Stomach (tissue), 9 donors: ENCODE measurements around the gene TNFRSF11A. TPM values are rescaled to one million over a fixed set of nuclear protein-coding genes. Genes with fewer than 3 reads are reported as not detected.

Source experiments
- DNase-seq, 2 donors: peaks; one replicate each; pipeline versions ENCODE4 v3.0.0 to v3.0.0-alpha.2; 2013 to 2019
- H3K27ac ChIP-seq, 5 donors: fragments of 200-600 bp in 4 of 5; sonication (generic) in 4 of 5; one replicate each; pipeline ENCODE4 v1.5.1; 2013 to 2019; ENCODE audit warnings: mild to moderate bottlenecking in 1 of 5, moderate library complexity in 1 of 5
- H3K27me3 ChIP-seq, 3 donors: fragments of 200-600 bp; sonication (generic); one replicate each; pipeline ENCODE4 v1.5.1; 2017 to 2019; ENCODE audit warnings: mixed run types in 1 of 3
- H3K36me3 ChIP-seq, 4 donors: fragments of 200-600 bp; sonication (generic); 1 replicate in 3 of 4; 2 replicates in 1 of 4; pipeline ENCODE4 v1.5.1; 2016 to 2019
- H3K4me1 ChIP-seq, 4 donors: fragments of 200-600 bp; sonication (generic); one replicate each; pipeline ENCODE4 v1.5.1; 2016 to 2019
- H3K4me3 ChIP-seq, 4 donors: fragments of 200-600 bp; sonication (generic) in 3 of 4; one replicate each; pipeline ENCODE4 v1.5.1; 2016 to 2019; ENCODE audit warnings: mild to moderate bottlenecking in 1 of 4
- H3K9me3 ChIP-seq, 4 donors: fragments of 200-600 bp; sonication (generic); one replicate each; pipeline ENCODE4 v1.5.1; 2016 to 2019
- EP300 ChIP-seq: sonication (generic); formaldehyde crosslinking; IDR thresholded peaks from one replicate; pipeline ENCODE4 v1.6.1; 2017; ENCODE audit warnings: antibody characterized with exemption
- POLR2A ChIP-seq, 4 donors: fragments of 450-650 bp; IDR thresholded peaks; one replicate each; pipeline ENCODE4 v1.6.1; 2016; ENCODE audit warnings: antibody characterized with exemption in 4 of 4, control low read depth in 2 of 4, mild to moderate bottlenecking in 1 of 4, moderate library complexity in 1 of 4
- POLR2AphosphoS5 ChIP-seq, 3 donors: sonication (generic); formaldehyde crosslinking; IDR thresholded peaks; one replicate each; pipeline ENCODE4 v1.6.1; 2016; ENCODE audit warnings: antibody characterized with exemption in 3 of 3
- WGBS, 5 donors: extraction: QIAGEN DNeasy Blood & Tissue Kit in 3 of 5; methylation state at CpG; one replicate each; pipeline versions ENCODE4 v1.1.5 to v1.1.7; 2013 to 2018; 5-methylcytosine and 5-hydroxymethylcytosine counted together
- intact Hi-C: fragments of 100-400 bp; cut with DNase I; formaldehyde crosslinking; loops from one replicate; pipeline ENCODE4 v1.15.1; 2023; ENCODE audit warnings: low total_unique reads
- polyA plus RNA-seq, 3 donors: library from polyadenylated mRNA; stranded (reverse); fragments of 200-250 nt; gene quantifications; one replicate each; pipeline ENCODE4 v1.2.3, GENCODE V29; 2013
- total RNA-seq, 5 donors: library from RNA; depleted of rRNA; stranded (reverse); fragments of >200 nt; gene quantifications; one replicate each; pipeline versions ENCODE4 v1.1.0 to v1.2.3, GENCODE V29; 2014 to 2016
- TF ChIP-seq, protein P1 (sequence below), 7 experiments: fragments of 450-650 bp in 4 of 7; fragments of 200-600 bp in 3 of 7; sonication (generic) in 3 of 7; IDR thresholded peaks; one replicate each; pipeline ENCODE4 v1.5.1; 2016 to 2019; ENCODE audit warnings: antibody characterized with exemption in 7 of 7, control low read depth in 2 of 7, mild to moderate bottlenecking in 1 of 7
- donor health status: healthy with polysubstance abuse.
- donor health status: Bipolar disorder and iron deficiency.
- donor health status: healthy.

TNFRSF11A gene
- total and polyA plus RNA-seq, 8 donors, result 0.45 to 50.3 (median 4.7) TPM

DNA sequence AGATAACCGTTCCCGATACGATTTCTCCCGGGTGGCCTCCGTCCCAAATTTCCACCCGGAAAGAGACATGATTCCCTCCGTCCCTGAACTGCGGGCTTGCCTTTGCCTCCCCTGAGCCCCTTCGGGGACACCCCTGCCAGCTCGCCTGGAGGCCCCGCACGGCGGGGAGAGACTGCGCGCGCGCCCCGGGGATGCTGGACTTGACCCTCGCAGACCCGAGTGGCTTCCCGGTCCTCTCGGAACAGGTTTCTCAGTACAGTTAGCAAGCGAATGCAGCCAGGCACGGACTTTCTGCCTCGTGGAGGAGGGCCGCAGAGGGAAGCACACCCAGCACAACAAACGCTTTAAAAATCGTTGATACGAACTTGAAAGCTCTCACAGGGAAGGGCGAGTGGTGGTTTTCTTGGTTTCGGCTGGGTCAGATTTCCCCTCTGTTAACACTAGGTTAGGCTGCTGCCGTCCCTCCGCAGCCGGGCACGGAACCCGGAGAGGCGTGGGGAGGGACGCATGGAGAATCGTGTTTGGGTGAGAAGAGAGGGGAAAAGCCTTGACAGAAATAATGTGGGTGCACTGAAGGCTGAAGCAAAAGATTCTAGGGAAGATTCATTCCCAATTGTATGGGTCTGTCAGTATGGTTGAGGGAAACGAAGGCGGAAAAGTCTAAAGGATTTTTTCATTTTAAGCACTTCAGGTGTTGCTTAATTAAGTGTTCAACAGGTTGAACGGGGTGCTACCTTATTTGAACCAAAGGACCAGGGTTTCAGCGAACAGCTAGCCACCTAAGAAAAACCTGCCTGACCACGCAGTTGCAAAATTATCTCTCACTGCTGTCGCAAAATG lies 916 bp downstream of the TNFRSF11A start:
- H3K27me3 ChIP-seq, result peaks cover 6 to 75% (median 31%) of the 10 kb centered on the region in 3 donors
- no peak for TF ChIP-seq POLR2AphosphoS5 (IDR thresholded peaks at IDR 0.05)
- no peak for TF ChIP-seq POLR2A (IDR thresholded peaks at IDR 0.05)
- no peak for TF ChIP-seq EP300
- TF ChIP-seq, protein P1, sequence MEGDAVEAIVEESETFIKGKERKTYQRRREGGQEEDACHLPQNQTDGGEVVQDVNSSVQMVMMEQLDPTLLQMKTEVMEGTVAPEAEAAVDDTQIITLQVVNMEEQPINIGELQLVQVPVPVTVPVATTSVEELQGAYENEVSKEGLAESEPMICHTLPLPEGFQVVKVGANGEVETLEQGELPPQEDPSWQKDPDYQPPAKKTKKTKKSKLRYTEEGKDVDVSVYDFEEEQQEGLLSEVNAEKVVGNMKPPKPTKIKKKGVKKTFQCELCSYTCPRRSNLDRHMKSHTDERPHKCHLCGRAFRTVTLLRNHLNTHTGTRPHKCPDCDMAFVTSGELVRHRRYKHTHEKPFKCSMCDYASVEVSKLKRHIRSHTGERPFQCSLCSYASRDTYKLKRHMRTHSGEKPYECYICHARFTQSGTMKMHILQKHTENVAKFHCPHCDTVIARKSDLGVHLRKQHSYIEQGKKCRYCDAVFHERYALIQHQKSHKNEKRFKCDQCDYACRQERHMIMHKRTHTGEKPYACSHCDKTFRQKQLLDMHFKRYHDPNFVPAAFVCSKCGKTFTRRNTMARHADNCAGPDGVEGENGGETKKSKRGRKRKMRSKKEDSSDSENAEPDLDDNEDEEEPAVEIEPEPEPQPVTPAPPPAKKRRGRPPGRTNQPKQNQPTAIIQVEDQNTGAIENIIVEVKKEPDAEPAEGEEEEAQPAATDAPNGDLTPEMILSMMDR (IDR thresholded peaks at IDR 0.05), result no peak

DNA sequence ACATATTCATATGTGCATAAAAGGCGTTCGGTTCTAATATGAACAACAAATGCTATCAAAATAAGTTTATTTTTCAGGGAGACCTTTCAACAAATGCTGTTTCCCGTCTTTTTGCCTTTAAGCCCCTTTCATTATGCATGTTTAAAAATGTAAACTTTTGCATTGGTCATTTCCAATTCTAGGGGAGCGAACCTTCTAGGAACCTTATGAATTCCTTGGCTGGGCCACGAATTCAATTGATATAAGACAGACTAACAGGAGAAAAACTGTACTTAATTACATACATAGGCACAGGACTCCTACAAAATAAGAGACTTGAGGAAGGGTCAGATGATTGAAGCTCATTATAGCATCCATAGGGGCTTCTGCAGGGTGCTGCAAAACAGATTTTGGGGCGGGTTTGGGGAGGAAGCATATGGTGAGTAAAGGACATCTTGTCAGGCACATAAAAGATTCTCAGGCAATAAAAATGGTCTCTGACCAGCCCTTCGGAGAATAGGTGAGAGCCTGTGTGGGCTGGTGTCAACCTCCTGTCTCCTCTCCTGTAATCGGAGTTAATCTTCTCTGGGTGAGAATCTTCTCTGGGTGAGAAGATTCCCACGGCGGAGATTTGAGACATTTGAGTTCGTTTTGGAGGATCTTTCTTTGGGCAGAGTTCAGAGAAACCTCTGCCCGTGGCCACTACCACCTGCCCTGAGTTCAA lies 1.7 kb downstream of the TNFRSF11A start:
- TF ChIP-seq POLR2A (IDR thresholded peaks at IDR 0.05), result no peak
- TF ChIP-seq, protein P1 (IDR thresholded peaks at IDR 0.05), result no peak
- no peak for TF ChIP-seq POLR2AphosphoS5 (IDR thresholded peaks at IDR 0.05)
- TF ChIP-seq EP300, result no peak
- H3K4me1 ChIP-seq, result peaks cover 40 to 78% (median 58%) of the 10 kb centered on the region in 4 donors
- 48 to 65% (median 55%) methylated on average over 11 to 12 of the region's 12 CpGs for WGBS, 5 donors
- no peaks in the 10 kb centered on the region for H3K36me3 ChIP-seq
- DNase-seq, result no peak
- H3K27me3 ChIP-seq, result peaks cover 6 to 83% (median 31%) of the 10 kb centered on the region in 3 donors
- intact Hi-C loops, result no loop called here
- no peak overlapping the region for H3K27ac ChIP-seq
- H3K9me3 ChIP-seq, result no peaks in the 10 kb centered on the region
- peak overlapping the region in 2 of 4 donors; percentile 65 to 71 for H3K4me3 ChIP-seq

More for the DNA sequence above, 916 bp downstream of the TNFRSF11A start:
- Histone ChIP-seq H3K27ac (peak overlapping the region in 4 of 5 donors; percentile 16 to 63 (median 38)), H3K9me3 (no peaks in the 10 kb centered on the region), H3K36me3 (no peaks in the 10 kb centered on the region), H3K4me3 (peak overlapping the region; percentile 47 to 71 (median 60)), H3K4me1 (peaks cover 40 to 71% (median 57%) of the 10 kb centered on the region in 4 donors)
- DNase-seq, result peak in 1 of 2 donors; percentile 59
- WGBS, 5 donors, result 3 to 9% (median 3%) methylated on average over 27 to 45 of the region's 45 CpGs
- intact Hi-C loops, result no loop called here

- no peak overlapping the region for H3K27ac ChIP-seq
- intact Hi-C loops, result no loop called here
- no peak overlapping the region for H3K4me3 ChIP-seq
- peaks cover 6 to 82% (median 31%) of the 10 kb centered on the region in 3 donors for H3K27me3 ChIP-seq
- H3K9me3 ChIP-seq, result no peaks in the 10 kb centered on the region
- no peaks in the 10 kb centered on the region for H3K36me3 ChIP-seq
- H3K4me1 ChIP-seq, result peaks cover 40 to 78% (median 58%) of the 10 kb centered on the region in 4 donors
- 33 to 54% (median 48%) methylated on average over 7 of the region's 7 CpGs for WGBS, 5 donors
- no peak for TF ChIP-seq EP300
- TF ChIP-seq, protein P1 (IDR thresholded peaks at IDR 0.05), result no peak
- TF ChIP-seq POLR2A (IDR thresholded peaks at IDR 0.05), result no peak
- no peak for TF ChIP-seq POLR2AphosphoS5 (IDR thresholded peaks at IDR 0.05)
- peak in 1 of 2 donors; percentile 25 for DNase-seq
Observed at GRCh38 chr18:62327977-62328376, 2.9 kb downstream of the TNFRSF11A start.
